ENCODE measurements around the gene SLC44A5.

The SLC44A5 gene

GRCh38 chr1:75588779-75589475 is 22.0 kb downstream of the SLC44A5 start:
- no peak for DNase-seq (ENCODE audit: low read depth, low spot score)

DNA sequence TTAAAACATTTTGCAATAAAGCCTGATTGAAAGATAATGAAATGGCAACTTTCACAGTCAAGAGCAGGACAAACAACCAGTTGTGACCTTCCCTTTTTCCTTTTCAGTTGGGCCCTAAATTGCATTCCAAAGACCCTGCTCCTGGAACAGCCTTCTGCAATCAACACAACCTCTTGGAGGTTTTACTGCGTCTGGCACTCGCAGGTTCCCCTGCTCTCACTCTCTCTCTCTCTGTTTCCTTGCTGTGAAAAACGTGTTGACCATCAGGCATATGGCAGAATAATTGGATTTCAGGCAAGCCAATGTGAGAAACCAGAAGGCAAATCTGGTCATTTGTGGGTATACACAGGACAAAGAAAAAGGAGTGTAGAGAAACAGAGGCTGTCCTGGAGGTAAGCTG is 23.2 kb downstream of the SLC44A5 start:
- no peak for DNase-seq (ENCODE audit: low read depth, low spot score)

GRCh38 chr1:75583282-75583681 is 27.6 kb downstream of the SLC44A5 start:
- DNase-seq (ENCODE audit: low read depth, low spot score): no peak

DNA sequence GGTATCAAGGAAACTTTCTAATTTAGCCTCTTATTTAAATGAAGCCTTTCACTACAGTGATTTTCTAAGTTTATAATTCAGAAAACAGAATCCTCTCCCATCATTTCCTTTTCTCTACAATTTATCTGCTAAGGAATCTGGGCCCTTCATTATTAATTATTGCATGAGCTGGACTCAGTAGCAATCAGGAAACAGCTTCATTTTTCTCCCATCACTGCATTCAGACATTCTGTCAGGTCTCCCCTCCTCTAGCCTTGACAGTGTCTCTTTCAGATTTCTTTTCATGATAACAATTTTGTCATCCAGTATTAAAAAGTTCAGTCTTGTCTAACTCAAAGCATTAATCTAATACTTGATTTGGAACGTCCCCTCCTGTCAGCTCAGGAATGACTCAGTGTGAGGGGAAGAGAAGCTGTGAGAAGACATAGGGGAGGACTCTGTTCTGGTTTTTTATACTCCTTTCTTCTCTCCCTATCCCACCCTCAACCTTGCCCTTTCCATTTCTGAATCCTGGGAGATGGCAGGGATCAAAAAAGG is 28.1 kb downstream of the SLC44A5 start:
- no peak for DNase-seq (ENCODE audit: low read depth, low spot score)

DNA sequence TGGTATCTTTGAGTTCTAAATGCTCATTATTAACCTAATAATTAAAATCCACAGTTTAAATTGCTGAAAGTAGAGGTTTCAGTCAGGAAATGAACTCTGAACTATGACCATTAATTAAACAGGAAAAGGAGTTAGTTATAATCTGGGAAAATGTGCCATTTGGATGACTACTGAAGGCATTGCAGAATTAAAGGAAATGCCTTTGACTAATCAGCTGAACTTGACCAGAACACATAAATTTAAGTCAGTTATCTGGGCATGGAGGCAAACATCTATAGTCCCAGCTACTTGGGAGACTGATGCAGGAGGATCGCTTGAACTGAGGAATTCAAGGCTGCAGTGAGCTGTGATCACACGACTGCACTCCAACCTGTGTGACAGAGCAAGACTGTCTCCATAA is 31.9 kb downstream of the SLC44A5 start:
- no peak for DNase-seq (ENCODE audit: low read depth, low spot score)

DNA sequence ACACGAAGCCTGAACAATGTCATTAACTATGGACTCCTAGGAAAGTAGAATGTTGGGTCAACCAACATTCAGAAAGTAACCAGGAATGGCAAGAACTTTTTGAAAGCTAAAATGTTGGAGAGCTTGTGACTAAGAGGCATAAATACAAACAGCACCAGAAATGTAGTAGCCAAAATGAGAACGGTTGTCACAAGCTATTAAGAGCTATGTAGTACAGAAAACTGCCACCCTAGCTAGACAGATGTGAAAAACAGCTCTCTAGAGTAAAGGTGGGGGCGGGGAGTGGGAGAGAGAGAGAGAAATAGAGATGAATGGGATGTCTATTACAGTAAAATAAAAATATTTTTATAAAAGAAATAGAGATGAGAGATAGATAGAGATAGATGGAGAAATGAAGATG is 35.1 kb downstream of the SLC44A5 start:
- no peak for DNase-seq (ENCODE audit: low read depth, low spot score)

DNA sequence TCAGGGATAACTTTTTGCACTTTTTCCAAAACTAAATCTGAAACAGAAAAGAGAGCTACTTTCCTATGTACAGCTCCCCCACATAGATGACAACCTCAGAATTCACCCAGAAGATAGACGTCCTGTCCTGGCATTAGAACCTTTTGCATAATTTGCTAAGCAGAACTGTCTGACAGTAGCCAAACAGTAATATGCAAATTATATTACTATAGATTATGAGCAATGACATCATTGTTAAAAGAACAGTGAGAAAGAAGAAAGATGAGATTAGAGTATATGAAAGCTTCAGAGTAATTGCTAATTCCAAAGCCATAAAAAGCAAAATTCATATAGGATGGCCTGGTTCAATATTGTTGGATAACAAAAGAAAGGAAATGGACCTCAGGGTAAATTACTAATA is 43.7 kb downstream of the SLC44A5 start:
- no peak for DNase-seq (ENCODE audit: low read depth, low spot score)

GRCh38 chr1:75559800-75560199 is 51.1 kb downstream of the SLC44A5 start:
- no peak for DNase-seq (ENCODE audit: low read depth, low spot score)

DNA sequence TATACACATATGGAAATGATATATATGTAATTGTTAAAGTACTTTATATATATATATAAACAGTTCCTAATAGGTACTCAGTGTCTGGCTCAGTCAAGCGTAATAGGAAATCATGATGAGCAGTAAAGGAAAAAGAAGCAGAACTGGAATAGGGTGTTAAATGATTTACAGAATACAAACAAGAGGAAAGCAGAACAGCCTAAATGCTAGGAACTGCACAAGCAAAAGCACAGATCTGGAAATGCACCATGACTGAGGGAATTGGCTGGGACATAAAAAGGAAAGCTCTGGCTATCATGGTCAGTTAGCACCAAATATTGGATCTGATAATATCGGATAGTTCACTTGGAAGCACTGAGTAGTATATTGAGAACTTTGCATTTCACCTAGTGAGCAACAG is 51.8 kb downstream of the SLC44A5 start:
- DNase-seq (ENCODE audit: low read depth, low spot score): no peak

DNA sequence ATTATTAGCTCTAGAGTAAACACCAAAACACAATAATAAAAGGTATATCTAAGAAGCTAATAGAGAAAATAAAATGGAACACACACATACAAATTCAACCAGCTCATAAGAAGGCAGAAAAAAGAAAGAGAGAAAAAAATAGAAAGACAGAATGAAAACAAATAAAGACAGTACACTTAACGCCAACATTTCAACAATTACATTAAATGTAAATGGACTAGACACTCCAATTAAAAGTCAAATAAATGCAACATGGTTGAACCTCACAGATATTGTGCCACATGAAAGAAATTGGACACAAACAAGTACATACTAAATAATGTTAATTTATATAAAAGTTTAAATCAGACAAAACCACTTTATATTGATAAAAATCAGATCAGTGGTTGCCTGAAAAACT is 56.0 kb downstream of the SLC44A5 start:
- DNase-seq (ENCODE audit: low read depth, low spot score): no peak

DNA sequence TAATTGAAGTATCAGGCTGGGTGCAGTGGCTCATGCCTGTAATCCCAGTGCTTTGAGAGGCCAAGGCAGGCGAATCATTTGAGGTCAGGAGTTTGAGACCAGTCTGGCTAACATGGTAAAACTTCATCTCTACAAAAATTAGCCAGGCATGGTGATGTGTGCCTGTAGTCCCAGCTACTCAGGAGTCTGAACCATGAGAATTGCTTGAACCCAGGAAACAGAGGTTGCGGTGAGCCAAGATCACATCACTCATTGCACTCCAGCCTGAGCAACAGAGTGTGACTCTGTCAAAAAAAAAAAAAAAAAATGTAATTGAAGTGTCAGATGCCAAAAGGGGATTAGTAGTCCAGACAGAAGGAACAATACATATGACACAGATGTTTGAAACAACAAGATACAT is 56.7 kb downstream of the SLC44A5 start:
- DNase-seq (ENCODE audit: low read depth, low spot score): no peak

DNA sequence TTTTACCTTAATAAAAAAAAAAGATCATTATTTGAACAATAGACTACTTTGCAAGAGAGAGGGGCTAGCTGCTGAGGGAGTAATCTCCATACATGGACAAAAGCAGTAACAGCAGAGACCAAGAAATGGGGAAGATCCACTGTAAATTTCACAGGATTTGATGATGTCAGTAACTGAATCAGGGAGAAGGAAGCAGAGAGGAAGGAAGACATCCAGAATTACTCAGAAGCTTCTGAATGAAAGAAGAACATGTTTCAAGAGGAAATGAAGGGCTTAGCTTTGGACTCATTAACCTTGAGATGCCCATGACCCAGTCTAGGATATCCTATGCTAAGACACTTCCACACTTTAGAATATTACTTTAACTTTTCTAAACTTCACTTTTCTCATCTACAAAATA is 60.4 kb downstream of the SLC44A5 start:
- DNase-seq (ENCODE audit: low read depth, low spot score): no peak

DNA sequence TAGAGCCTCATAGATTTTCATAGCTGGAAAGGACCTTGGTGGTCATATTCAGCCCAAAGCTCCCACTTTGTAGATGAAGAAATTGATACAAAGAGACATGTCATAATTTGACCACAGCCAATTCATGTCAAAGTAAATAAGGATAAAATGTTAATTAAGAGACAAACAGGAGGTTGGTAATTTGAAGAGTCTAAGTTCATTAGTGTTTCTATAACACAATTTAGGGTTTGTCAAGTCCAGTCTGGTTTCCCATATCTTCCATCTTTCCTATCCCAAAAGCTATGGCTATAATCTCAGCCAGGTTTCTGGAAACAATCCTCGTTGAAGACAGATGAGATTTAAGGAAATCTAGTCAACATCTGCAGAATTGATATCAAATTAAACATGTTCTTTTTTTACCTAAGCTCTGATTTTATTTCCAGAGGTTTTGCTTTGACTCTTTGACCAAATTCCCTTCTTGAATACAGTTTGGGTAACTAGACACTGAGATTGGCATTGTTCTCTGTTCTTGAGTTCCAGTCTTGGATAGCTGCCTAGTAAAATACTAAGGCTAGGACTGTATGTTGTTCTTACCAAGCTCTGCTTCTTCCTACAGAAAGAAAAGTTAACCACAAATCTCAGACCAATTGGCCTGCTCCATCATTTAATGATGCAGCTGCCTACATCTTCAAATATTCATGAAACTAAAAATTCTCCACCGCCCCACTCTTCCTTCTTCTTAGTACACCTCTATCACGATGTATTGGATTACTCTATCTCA is 62.0 kb downstream of the SLC44A5 start:
- DNase-seq (ENCODE audit: low read depth, low spot score): no peak

DNA sequence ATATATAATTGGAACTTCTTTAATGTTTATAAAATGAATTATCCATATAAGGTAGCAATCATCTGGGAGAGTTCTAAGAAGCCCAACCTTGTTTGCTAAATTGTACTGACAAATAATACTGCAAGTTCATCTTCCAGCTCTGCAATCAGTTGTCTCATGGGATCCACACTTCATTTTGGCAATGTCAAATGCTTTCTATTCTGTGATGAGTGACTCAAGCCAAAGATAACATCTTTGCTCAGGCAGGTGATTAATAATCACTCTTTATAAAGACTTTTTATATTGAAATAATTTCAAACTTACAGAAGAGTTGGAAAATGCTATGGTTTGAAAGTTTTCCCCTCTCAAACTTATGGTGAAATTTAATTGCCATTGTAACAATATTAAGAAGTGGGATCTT is 67.2 kb downstream of the SLC44A5 start:
- DNase-seq (ENCODE audit: low read depth, low spot score): no peak

DNA sequence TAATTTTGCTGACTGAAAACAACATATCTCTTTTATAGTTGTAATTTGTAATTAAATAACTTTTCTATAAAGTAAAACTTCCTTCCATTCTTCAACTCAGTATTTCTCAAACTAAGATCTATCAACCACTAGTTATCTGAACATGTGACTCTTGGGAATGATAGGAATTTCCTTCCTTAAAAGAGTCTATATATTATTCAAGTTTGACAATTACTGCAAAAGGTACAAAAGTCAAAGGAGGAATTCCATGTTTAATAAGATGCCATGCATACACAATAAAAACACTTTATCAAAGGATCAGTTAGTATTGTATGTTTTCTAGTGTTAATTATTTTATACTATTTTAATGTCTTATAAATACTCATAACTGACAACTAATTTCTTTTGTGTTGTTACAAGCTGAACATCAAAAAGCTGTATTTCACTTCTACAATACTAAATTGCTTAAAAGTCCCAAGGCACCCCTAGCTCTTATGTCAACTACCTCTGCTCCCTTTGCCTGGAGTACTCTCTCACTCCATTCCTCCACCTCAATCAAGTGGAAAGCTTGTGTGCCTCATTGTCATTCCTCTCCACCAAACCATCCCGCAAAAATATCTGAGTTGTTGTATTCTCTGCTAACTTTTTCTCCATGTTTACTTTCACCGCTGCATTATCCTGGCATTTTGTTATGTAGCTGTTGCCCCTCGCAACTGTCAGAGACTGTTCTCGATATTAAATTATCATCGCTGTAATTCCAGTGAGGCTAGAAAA is 67.9 kb downstream of the SLC44A5 start:
- no peak for DNase-seq (ENCODE audit: low read depth, low spot score)

DNA sequence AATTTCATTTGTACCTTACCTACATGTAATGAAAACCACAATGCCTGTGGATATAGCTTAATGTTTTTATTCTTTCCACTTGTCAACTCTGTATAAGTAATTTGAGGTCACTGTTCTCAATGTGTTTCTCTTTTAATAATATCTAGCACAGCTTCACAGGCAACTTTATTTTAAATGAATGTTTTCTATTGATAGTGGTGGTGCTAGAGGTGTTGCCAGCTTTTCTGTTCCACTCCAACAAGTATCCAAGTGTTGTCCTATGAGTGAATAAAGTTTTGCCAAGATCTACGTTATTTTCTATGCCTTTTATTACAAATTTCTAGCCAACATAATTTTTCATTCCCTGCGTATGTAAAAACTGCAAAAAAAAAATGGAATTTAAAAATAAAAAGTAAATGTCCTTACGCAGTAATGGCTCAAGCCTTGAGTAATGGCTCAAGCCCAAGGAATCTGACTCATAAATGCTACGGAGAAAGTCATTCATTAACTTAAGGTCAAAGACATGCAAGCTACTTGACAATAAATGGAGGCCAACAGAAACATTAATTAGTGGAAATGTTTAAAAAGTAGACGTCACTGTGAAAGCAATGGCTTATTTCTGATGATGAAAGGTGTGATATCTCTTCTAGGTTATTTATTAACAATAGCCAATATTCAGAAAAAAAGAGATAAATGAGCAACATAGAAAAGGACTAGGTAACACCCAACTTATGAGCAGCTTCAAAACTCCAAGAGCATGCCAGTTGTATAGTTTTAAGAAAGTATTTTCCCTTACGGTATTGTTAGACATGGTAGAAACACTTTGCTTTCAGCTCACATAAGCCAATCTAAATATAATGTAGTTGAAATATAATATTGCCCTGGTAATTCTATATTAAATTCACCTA is 71.4 kb downstream of the SLC44A5 start:
- no peak for DNase-seq (ENCODE audit: low read depth, low spot score)

- DNase-seq (ENCODE audit: low read depth, low spot score): no peak
These were observed 77.8 kb downstream of the SLC44A5 start for GRCh38 chr1:75533085-75533484.

- no peak for DNase-seq (ENCODE audit: low read depth, low spot score)
These were observed 79.3 kb downstream of the SLC44A5 start for GRCh38 chr1:75531570-75531969.

DNA sequence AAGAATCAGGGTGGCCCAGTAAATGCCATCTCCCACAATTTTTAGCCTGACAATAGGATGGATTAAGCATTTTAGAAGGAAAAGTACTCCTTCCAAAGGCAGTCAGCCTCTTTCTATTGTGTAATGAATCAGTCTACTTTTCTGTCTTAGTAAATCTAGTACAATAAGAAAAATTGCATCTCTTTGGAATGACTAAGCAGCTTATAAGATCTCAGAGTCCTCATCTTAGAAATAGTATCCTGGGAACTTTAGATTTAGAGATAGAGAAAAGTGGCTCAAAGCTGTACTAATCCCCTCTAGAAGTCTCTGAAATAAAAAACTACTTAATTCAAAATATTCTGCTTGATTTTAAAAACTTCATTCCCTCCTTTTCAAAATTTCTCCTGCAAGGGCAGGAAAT is 81.4 kb downstream of the SLC44A5 start:
- no peak for DNase-seq (ENCODE audit: low read depth, low spot score)

DNA sequence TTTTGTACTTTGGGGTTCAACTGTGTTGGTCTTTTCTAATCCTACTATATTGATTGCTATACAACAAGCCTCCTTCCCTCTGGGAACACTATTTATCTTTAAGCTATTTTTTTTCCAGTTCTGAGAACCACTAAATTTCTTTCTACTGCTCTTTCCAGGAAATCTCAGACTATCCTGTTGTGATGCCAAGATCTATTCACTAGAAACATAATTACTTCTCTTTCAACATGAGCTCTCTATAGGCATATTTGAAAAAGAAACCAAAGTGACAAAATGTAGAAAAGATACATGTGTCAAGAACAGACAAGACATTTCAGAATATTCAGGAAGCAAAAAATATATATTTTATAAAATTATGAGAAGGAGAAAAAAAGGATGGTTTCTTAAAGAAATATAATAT is 82.9 kb downstream of the SLC44A5 start:
- no peak for DNase-seq (ENCODE audit: low read depth, low spot score)

DNA sequence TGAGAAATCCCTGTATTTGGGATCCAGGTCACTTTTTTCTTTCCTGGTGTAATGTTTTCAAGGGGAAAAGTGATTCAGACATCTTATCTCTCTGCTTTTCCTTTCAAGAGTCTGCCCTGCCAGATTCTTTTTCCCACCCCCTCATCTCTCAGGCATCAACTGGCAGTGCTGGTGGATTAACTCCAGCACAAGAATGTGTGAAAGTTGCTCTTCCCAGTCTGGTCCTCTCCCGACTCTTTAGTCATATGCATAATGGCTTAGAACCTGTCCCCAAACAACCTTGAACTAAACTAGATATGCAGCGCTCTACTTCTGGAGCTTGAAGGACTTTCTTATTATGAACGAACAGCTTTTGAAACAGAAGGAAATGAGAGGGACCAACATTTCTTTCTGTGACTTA is 88.5 kb downstream of the SLC44A5 start:
- no peak for DNase-seq (ENCODE audit: low read depth, low spot score)

Data from activated naive CD8-positive, alpha-beta T cell treated with anti-CD3 and anti-CD28 coated beads, Interleukin-2, amount 50 U/mL, for 16 hours (primary cell).